Endothelial cell of umbilical vein (primary cell): ENCODE measurements around the gene S100A5.

Experiments used
- CTCF ChIP-seq, 2 donors: IDR thresholded peaks; 1 replicate in 1 of 2; 2 replicates in 1 of 2; pipeline ENCODE4 v1.5.1; 2011; ENCODE audit warnings: low read length in 2 of 2, mild to moderate bottlenecking in 2 of 2, moderate library complexity in 2 of 2, control low read depth in 1 of 2, inconsistent platforms in 1 of 2, low read depth in 1 of 2; ENCODE audit not compliant: insufficient read depth in 1 of 2; ENCODE audit errors: extremely low read depth in 1 of 2
- EZH2 ChIP-seq: IDR thresholded peaks from 2 replicates; pipeline ENCODE4 v1.6.1; 2012; ENCODE audit warnings: borderline replicate concordance, low read depth, mild to moderate bottlenecking, moderate library complexity, low read length, inconsistent platforms; ENCODE audit not compliant: severe bottlenecking
- FOS ChIP-seq: IDR thresholded peaks from 2 replicates; pipeline ENCODE4 v1.6.1; 2011; ENCODE audit warnings: mild to moderate bottlenecking, low read length, moderate library complexity, borderline replicate concordance; ENCODE audit not compliant: insufficient read depth

- peak; percentile 94 for TF ChIP-seq CTCF (IDR thresholded peaks at IDR 0.05; ENCODE audit: extremely low read depth in 1 of 2, insufficient read depth in 1 of 2, low read depth in 1 of 2, low read length in 2 of 2)
- no peak for TF ChIP-seq FOS
- TF ChIP-seq EZH2: no peak
These were observed 29.7 kb downstream of the S100A5 start for GRCh38 chr1:153510984-153511410.
